IPS-20b (cell line): ENCODE data around the gene KREMEN2.

Experiments
- H3K27ac ChIP-seq: one replicate; pipeline ENCODE4 v1.5.1; 2013; ENCODE audit warnings: low read length
- H3K27me3 ChIP-seq: 2 replicates; pipeline ENCODE4 v1.6.1; 2013; ENCODE audit warnings: mild to moderate bottlenecking, low read length, inconsistent platforms; ENCODE audit not compliant: insufficient read depth
- H3K36me3 ChIP-seq: 2 replicates; pipeline ENCODE4 v1.6.1; 2013; ENCODE audit warnings: low read depth, mild to moderate bottlenecking, inconsistent platforms, low read length, moderate library complexity; ENCODE audit not compliant: insufficient read depth
- H3K4me1 ChIP-seq: 2 replicates; pipeline ENCODE4 v1.6.1; 2013; ENCODE audit warnings: mild to moderate bottlenecking, control low read depth, inconsistent platforms, low read length, moderate library complexity; ENCODE audit not compliant: insufficient read depth
- H3K4me3 ChIP-seq: 2 replicates; pipeline ENCODE4 v1.5.1; 2013; ENCODE audit warnings: mild to moderate bottlenecking, low read length, inconsistent platforms
- H3K9ac ChIP-seq: 2 replicates; pipeline ENCODE4 v1.6.1; 2013; ENCODE audit warnings: low read depth, mild to moderate bottlenecking, inconsistent platforms, low read length, moderate library complexity
- H3K9me3 ChIP-seq: 2 replicates; pipeline ENCODE4 v1.6.1; 2013; ENCODE audit warnings: mild to moderate bottlenecking, low read depth, low read length, inconsistent platforms; ENCODE audit not compliant: insufficient read depth

The KREMEN2 gene

GRCh38 chr16:3010510-3010909 is 46.4 kb downstream of the KREMEN2 start:
- Histone ChIP-seq H3K27ac (no peak overlapping the region), H3K27me3 (peaks cover 39% of the 10 kb centered on the region), H3K4me1 (peaks cover 45% of the 10 kb centered on the region), H3K9me3 (no peaks in the 10 kb centered on the region), H3K36me3 (peaks cover 13% of the 10 kb centered on the region), H3K4me3 (no peak overlapping the region), H3K9ac (peak overlapping the region; percentile 83; the same call in 1 of the 2 replicates)

DNA sequence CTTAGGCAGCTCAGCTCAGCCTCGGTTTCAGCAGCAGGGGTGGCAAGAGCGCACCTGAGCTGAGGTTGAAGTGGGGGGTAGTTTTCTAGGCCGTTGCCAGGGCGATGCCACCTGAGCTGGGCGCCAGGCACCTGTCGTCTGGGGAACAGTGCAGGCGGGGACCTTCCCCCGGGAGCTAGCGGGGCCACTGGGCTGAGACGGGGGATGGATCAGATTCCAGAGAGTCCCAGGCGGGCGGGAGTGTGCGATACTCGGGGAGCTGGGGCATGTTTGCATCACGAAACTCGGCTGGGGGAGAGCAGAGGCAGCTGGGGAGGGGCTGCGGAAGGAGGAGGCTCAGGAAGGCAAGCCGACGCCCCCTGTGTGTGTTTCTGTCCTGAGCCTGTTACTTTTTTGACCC is 48.2 kb downstream of the KREMEN2 start:
- Histone ChIP-seq H3K36me3 (peaks cover 22% of the 10 kb centered on the region), H3K27ac (no peak overlapping the region), H3K4me3 (peak overlapping the region; percentile 59), H3K9ac (peak overlapping the region; percentile 26; the same call in 1 of the 2 replicates), H3K4me1 (peaks cover 37% of the 10 kb centered on the region), H3K27me3 (peaks cover 34% of the 10 kb centered on the region), H3K9me3 (no peaks in the 10 kb centered on the region)

DNA sequence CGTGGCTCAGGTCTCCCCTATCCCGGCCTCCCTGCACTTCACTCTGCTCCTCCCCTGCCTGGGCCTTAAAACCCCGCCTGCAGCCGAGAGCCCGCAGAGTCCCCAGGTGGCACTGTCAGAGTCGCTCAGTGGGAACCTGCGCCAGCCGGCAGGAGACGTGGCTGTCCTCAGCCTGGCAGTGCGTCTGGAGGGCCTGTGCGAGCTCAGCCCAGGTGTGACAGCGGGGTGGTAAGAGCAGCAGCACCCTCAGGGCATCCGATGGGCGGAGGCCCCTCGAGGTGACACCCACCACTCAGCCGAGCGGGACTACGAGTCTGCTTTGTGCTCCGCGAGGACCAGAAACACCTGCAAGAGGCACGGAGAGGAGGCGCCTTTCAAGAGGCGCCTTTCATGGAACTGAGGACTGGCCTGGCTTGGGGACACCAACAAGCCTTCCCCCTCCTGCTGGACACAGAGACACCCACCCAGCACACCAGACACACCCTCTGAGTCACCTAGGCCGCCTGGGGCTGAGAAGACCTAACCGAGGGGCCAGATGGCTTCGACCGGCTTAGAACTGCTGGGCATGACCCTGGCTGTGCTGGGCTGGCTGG is 48.8 kb downstream of the KREMEN2 start, which contains the start of gene CLDN9:
Gene CLDN9 (plus strand): TSS at position 96 of the 593 bp plus-strand sequence. CDS start 440 bp downstream, at position 536.
- Histone ChIP-seq H3K9me3 (no peaks in the 10 kb centered on the region), H3K36me3 (peaks cover 22% of the 10 kb centered on the region), H3K9ac (peak within 1 kb of the TSS; percentile 26; the same call in 1 of the 2 replicates), H3K4me1 (peaks cover 30% of the 10 kb centered on the region), H3K27ac (no peak within 1 kb of the TSS), H3K27me3 (peaks cover 32% of the 10 kb centered on the region), H3K4me3 (peak within 1 kb of the TSS; percentile 59)

DNA sequence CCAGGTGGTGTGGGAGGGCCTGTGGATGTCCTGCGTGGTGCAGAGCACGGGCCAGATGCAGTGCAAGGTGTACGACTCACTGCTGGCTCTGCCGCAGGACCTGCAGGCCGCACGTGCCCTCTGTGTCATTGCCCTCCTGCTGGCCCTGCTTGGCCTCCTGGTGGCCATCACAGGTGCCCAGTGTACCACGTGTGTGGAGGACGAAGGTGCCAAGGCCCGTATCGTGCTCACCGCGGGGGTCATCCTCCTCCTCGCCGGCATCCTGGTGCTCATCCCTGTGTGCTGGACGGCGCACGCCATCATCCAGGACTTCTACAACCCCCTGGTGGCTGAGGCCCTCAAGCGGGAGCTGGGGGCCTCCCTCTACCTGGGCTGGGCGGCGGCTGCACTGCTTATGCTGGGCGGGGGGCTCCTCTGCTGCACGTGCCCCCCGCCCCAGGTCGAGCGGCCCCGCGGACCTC is 49.4 kb downstream of the KREMEN2 start:
- Histone ChIP-seq H3K27ac (no peak overlapping the region), H3K9me3 (no peaks in the 10 kb centered on the region), H3K4me1 (peaks cover 30% of the 10 kb centered on the region), H3K4me3 (no peak overlapping the region; the same call in 1 of the 2 replicates), H3K36me3 (peaks cover 22% of the 10 kb centered on the region), H3K9ac (no peak overlapping the region), H3K27me3 (peaks cover 32% of the 10 kb centered on the region)

DNA sequence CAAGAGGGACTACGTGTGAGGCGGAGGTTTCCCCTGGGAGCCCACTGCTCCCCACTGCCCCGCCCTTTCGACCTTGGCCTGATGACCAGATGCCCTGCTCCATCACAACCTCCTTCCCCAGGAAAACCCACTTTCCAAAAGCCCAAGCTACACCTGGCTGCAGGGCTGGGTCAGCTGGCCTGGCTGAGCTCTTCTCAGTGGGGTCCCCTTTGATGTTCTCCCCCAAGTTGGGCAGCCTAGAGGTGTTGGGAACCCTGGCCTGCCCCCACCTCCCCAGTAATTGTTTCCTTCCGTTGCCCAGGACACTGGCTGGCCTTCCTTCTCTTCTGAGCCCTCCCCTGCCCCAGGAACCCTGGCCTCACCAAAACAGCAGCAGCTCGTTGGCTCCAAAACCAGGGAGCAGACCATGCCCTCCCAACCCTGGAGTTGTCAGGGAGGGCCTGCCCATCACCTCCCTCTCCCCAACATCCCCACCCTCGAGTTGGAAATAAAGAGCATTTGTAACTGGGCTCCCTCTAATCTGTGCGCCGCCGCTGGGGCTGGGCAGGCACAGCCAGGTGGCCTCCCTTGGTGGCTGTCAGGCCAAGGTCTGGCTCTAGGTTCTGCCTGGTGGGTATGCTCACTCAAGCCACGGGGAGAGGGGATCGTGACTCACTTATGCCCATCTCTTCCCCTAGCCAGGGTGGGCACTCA is 50.1 kb downstream of the KREMEN2 start:
- Histone ChIP-seq H3K27me3 (peaks cover 32% of the 10 kb centered on the region), H3K36me3 (peaks cover 22% of the 10 kb centered on the region), H3K27ac (no peak overlapping the region), H3K9ac (no peak overlapping the region), H3K4me1 (peaks cover 23% of the 10 kb centered on the region), H3K4me3 (no peak overlapping the region), H3K9me3 (no peaks in the 10 kb centered on the region)

GRCh38 chr16:3014971-3015370 is 50.9 kb downstream of the KREMEN2 start:
- peaks cover 32% of the 10 kb centered on the region for H3K27me3 ChIP-seq
- H3K4me3 ChIP-seq: no peak overlapping the region
- peaks cover 23% of the 10 kb centered on the region for H3K4me1 ChIP-seq
- H3K27ac ChIP-seq: no peak overlapping the region
- H3K9ac ChIP-seq: no peak overlapping the region
- peaks cover 22% of the 10 kb centered on the region for H3K36me3 ChIP-seq
- no peaks in the 10 kb centered on the region for H3K9me3 ChIP-seq

DNA sequence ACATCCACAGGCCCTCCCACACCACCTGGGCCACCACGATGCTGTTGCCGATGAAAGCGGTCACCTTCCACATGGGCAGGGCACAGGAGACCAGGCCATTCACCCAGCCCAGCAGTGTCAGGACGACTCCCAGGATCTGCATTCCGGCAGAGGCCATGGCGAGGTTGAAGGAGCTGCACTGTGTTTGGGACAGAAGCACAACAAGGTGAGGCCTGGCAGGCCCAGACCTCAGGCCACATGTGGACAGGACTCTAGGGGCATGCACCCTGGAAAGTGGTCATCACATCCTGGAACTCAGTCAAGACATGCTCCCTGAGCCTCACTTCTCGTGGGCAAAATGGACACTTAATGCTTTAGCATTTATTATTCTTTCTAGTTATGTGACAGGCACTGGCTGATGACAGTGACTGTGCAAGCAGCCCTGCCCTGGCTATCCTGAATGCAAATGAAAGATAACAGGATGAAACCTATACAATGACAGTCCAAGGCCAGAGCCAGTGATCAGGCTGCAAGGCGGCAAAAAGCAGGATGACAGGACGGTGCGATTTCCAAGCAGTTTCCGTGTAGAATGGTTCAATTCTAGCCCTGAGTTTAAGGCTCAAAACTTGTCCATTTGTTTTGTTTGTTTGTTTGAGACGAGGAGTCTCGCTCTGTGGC is 51.9 kb downstream of the KREMEN2 start:
- H3K9ac ChIP-seq: no peak overlapping the region
- peaks cover 22% of the 10 kb centered on the region for H3K36me3 ChIP-seq
- peaks cover 32% of the 10 kb centered on the region for H3K27me3 ChIP-seq
- H3K9me3 ChIP-seq: no peaks in the 10 kb centered on the region
- peaks cover 23% of the 10 kb centered on the region for H3K4me1 ChIP-seq
- peak overlapping the region; percentile 43 for H3K4me3 ChIP-seq
- no peak overlapping the region for H3K27ac ChIP-seq

- Histone ChIP-seq H3K4me1 (peaks cover 24% of the 10 kb centered on the region), H3K27ac (peak overlapping the region; percentile 79), H3K27me3 (peaks cover 22% of the 10 kb centered on the region), H3K36me3 (peaks cover 28% of the 10 kb centered on the region), H3K4me3 (peak overlapping the region; percentile 98), H3K9ac (peak overlapping the region; percentile 97), H3K9me3 (no peaks in the 10 kb centered on the region)
These were observed 53.3 kb downstream of the KREMEN2 start for GRCh38 chr16:3017344-3017743.
